ENCODE measurements around the gene USP31. TPM values are rescaled to one million over a fixed set of nuclear protein-coding genes. Genes with fewer than 3 reads are reported as not detected.
A peak's percentile ranks its signal among the peaks of the same experiment; 100 is the strongest.

Gene USP31
- total and polyA plus RNA-seq, 8 donors, result 1.7 to 18.5 (median 5.8) TPM

DNA sequence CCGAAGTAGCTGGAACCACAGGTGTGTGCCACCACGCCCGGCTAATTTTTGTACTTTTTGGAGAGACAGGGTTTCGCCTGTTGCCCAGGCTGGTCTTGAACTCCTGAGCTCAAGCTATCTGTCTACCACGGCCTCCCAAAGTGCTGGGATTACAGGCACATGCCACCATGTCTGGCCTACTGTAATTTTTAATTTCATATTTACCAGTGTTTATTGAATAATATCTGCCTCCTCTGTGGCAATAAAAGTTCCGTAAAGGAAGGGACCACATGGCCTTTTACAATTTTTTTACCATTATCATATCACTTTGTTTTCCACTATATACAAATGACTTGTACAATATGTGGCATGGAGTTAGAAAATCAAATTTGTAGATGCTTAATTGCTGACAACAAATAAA lies 7.8 kb downstream of the USP31 start:
- no peak overlapping the region for H3K4me3 ChIP-seq
- H3K27me3 ChIP-seq, result no peaks in the 10 kb centered on the region
- intact Hi-C loops (cut with DNase I; ENCODE audit: low total_unique reads), result no loop called here
- H3K27ac ChIP-seq, result peak overlapping the region in 2 of 5 donors; percentile 49 to 52
- TF ChIP-seq POLR2AphosphoS5 (IDR thresholded peaks at IDR 0.05) (no peak), POLR2A (IDR thresholded peaks at IDR 0.05) (no peak), EP300 (IDR thresholded peaks at IDR 0.05) (no peak)
- TF ChIP-seq, protein P1, sequence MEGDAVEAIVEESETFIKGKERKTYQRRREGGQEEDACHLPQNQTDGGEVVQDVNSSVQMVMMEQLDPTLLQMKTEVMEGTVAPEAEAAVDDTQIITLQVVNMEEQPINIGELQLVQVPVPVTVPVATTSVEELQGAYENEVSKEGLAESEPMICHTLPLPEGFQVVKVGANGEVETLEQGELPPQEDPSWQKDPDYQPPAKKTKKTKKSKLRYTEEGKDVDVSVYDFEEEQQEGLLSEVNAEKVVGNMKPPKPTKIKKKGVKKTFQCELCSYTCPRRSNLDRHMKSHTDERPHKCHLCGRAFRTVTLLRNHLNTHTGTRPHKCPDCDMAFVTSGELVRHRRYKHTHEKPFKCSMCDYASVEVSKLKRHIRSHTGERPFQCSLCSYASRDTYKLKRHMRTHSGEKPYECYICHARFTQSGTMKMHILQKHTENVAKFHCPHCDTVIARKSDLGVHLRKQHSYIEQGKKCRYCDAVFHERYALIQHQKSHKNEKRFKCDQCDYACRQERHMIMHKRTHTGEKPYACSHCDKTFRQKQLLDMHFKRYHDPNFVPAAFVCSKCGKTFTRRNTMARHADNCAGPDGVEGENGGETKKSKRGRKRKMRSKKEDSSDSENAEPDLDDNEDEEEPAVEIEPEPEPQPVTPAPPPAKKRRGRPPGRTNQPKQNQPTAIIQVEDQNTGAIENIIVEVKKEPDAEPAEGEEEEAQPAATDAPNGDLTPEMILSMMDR (IDR thresholded peaks at IDR 0.05), result no peak
- 83 to 96% (median 93%) methylated on average over 6 of the region's 6 CpGs for WGBS, 5 donors
- DNase-seq, result no peak
- H3K36me3 ChIP-seq, result no peaks in the 10 kb centered on the region
- H3K4me1 ChIP-seq, result peaks cover 3 to 52% (median 26%) of the 10 kb centered on the region in 4 donors
- peaks cover 0 to 10% (median 3%) of the 10 kb centered on the region in 4 donors for H3K9me3 ChIP-seq

DNA sequence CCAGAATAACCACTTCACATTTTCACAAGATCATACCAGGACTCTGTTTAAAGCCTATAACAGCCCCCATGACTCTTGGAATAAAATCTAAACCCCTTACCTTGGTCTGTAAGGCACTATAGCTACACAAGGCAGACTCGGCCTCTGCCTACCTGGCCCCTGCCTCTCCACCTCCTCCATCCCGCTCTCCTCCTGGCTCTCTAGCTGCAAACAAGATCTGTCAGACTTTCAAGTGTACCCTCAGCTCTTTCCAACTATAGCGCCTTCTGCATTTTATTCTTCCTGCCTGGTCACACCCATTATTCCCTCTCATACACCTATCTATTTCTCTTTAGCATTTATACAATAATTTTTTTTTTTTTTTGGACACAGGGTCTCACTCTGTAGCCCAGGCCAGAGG lies 8.2 kb downstream of the USP31 start:
- TF ChIP-seq POLR2AphosphoS5 (IDR thresholded peaks at IDR 0.05) (no peak), POLR2A (IDR thresholded peaks at IDR 0.05) (no peak), EP300 (IDR thresholded peaks at IDR 0.05) (no peak)
- TF ChIP-seq, protein P1 (IDR thresholded peaks at IDR 0.05), result no peak
- Histone ChIP-seq H3K27me3 (no peaks in the 10 kb centered on the region), H3K4me3 (no peak overlapping the region), H3K36me3 (no peaks in the 10 kb centered on the region), H3K4me1 (peaks cover 3 to 48% (median 24%) of the 10 kb centered on the region in 4 donors), H3K27ac (peak overlapping the region in 2 of 5 donors; percentile 49 to 52), H3K9me3 (peaks cover 0 to 10% (median 4%) of the 10 kb centered on the region in 4 donors)
- intact Hi-C loops (cut with DNase I; ENCODE audit: low total_unique reads), result no loop called here
- WGBS, 5 donors, result 93 to 99% (median 97%) methylated on average over 3 of the region's 3 CpGs
- no peak for DNase-seq

DNA sequence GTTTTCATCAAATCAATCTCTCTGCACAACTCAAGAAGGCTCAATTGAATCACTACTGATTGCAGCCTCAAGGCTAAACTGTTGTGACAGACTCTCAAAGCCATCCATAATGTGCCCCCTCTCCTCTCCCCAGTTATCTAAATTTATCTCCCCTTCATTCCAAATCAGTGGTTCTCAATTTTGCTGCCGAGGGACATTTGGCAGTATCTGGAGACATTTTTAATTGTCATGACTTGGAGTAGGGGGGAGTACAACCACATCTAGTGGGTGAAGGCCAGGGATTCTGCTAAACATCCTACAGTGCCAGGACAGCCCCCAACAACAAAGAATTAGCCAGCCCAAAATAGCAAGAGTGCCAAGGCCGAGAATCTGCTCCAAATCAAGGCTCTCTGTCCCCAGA lies 9.1 kb downstream of the USP31 start:
- intact Hi-C loops (cut with DNase I; ENCODE audit: low total_unique reads), result no loop called here
- 68 to 82% (median 76%) methylated on average over 2 of the region's 2 CpGs for WGBS, 5 donors
- Histone ChIP-seq H3K4me1 (peaks cover 3 to 38% (median 19%) of the 10 kb centered on the region in 4 donors), H3K9me3 (peaks cover 0 to 10% (median 4%) of the 10 kb centered on the region in 4 donors), H3K36me3 (no peaks in the 10 kb centered on the region), H3K4me3 (no peak overlapping the region), H3K27me3 (no peaks in the 10 kb centered on the region), H3K27ac (peak overlapping the region in 1 of 5 donors; percentile 49)
- DNase-seq, result no peak
- no peak for TF ChIP-seq POLR2AphosphoS5 (IDR thresholded peaks at IDR 0.05)
- no peak for TF ChIP-seq EP300 (IDR thresholded peaks at IDR 0.05)
- no peak for TF ChIP-seq POLR2A (IDR thresholded peaks at IDR 0.05)
- TF ChIP-seq, protein P1 (IDR thresholded peaks at IDR 0.05), result no peak

DNA sequence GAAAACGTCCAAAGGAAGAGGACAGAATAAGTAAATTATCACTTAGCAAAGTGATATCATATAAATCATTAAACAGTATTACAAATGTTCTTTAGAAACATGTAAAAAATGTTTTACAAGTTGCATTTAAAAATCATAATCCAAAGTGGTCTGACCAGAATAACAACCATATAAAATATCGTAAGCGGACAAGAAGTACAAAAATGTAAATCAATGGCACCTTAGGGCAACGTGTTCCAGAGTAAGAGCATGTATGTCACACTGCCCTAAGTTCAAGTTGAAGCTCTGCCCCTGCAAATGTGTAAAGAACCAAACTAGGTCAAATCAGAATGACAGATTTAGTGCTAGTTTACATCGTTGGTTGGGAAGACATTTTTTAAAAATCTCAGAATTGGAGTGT lies 11.4 kb downstream of the USP31 start:
- no peaks in the 10 kb centered on the region for H3K27me3 ChIP-seq
- TF ChIP-seq EP300 (IDR thresholded peaks at IDR 0.05) (no peak), POLR2AphosphoS5 (IDR thresholded peaks at IDR 0.05) (no peak)
- intact Hi-C loops (cut with DNase I; ENCODE audit: low total_unique reads), result no loop called here
- peaks cover 0 to 10% (median 4%) of the 10 kb centered on the region in 4 donors for H3K9me3 ChIP-seq
- H3K27ac ChIP-seq, result no peak overlapping the region
- peaks cover 3 to 37% (median 22%) of the 10 kb centered on the region in 4 donors for H3K4me1 ChIP-seq
- no peaks in the 10 kb centered on the region for H3K36me3 ChIP-seq
- 69 to 79% (median 73%) methylated on average over 5 of the region's 5 CpGs for WGBS, 5 donors
- no peak overlapping the region for H3K4me3 ChIP-seq
- no peak for DNase-seq

DNA sequence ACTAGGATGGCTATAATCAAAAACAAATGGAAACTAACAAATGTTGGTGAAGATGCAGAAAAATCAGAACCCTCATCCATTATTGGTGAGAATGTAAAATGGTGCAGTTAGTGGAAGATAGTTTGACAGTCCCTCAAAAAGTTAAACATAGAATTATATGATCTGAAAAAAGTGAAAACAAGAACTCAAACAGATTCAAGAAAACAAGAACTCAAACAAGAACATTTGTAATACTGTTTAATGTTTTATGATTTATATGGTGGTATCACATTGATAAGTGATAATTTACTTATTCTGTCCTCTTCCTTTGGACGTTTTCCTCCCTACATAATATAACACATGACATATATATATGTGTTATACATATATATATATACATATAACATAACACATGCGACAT lies 12.0 kb downstream of the USP31 start:
- H3K4me3 ChIP-seq, result no peak overlapping the region
- 81 to 91% (median 85%) methylated on average over 2 of the region's 2 CpGs for WGBS, 5 donors
- intact Hi-C loops (cut with DNase I; ENCODE audit: low total_unique reads), result no loop called here
- H3K36me3 ChIP-seq, result no peaks in the 10 kb centered on the region
- TF ChIP-seq EP300 (IDR thresholded peaks at IDR 0.05) (no peak), POLR2A (IDR thresholded peaks at IDR 0.05) (no peak), POLR2AphosphoS5 (IDR thresholded peaks at IDR 0.05) (no peak)
- TF ChIP-seq, protein P1 (IDR thresholded peaks at IDR 0.05), result no peak
- H3K9me3 ChIP-seq, result peaks cover 0 to 10% (median 4%) of the 10 kb centered on the region in 4 donors
- H3K27ac ChIP-seq, result no peak overlapping the region
- DNase-seq, result no peak
- no peaks in the 10 kb centered on the region for H3K27me3 ChIP-seq
- peaks cover 0 to 37% (median 17%) of the 10 kb centered on the region in 4 donors for H3K4me1 ChIP-seq
